ENCODE results near the gene SPINK4.

The SPINK4 gene

GRCh38 chr9:33239921-33240320 is at the start of gene SPINK4:
Gene SPINK4, plus strand, starts transcription at chr9:33240167. Its CDS starts 42 bp downstream, at chr9:33240209.
- DNase-seq (ENCODE audit: low read depth): no peak

GRCh38 chr9:33192493-33193255 is 47.3 kb upstream of the SPINK4 start:
- no peak for DNase-seq (ENCODE audit: low read depth)

GRCh38 chr9:33193818-33194217 is 46.1 kb upstream of the SPINK4 start:
- DNase-seq (ENCODE audit: low read depth): no peak

- no peak for DNase-seq (ENCODE audit: low read depth)
Observed at GRCh38 chr9:33196736-33197135, 43.2 kb upstream of the SPINK4 start.

- no peak for DNase-seq (ENCODE audit: low read depth)
Observed at GRCh38 chr9:33197279-33198152, 42.5 kb upstream of the SPINK4 start.

- no peak for DNase-seq (ENCODE audit: low read depth)
Observed at GRCh38 chr9:33198165-33198564, 41.8 kb upstream of the SPINK4 start.

- no peak for DNase-seq (ENCODE audit: low read depth)
Observed at GRCh38 chr9:33202018-33202417, 37.9 kb upstream of the SPINK4 start.

- DNase-seq (ENCODE audit: low read depth): no peak
Observed at GRCh38 chr9:33202552-33203201, 37.3 kb upstream of the SPINK4 start.

GRCh38 chr9:33209394-33209793 is 30.6 kb upstream of the SPINK4 start:
- no peak for DNase-seq (ENCODE audit: low read depth)

GRCh38 chr9:33210006-33210715 is 29.8 kb upstream of the SPINK4 start:
- DNase-seq (ENCODE audit: low read depth): no peak

GRCh38 chr9:33211695-33212393 is 28.1 kb upstream of the SPINK4 start:
- DNase-seq (ENCODE audit: low read depth): no peak

GRCh38 chr9:33220681-33221567 is 19.0 kb upstream of the SPINK4 start:
- no peak for DNase-seq (ENCODE audit: low read depth)

- DNase-seq (ENCODE audit: low read depth): no peak
Observed at GRCh38 chr9:33221568-33221884, 18.4 kb upstream of the SPINK4 start.

- no peak for DNase-seq (ENCODE audit: low read depth)
Observed at GRCh38 chr9:33222031-33222430, 17.9 kb upstream of the SPINK4 start.

- DNase-seq (ENCODE audit: low read depth): no peak
Observed at GRCh38 chr9:33223696-33224095, 16.3 kb upstream of the SPINK4 start.

GRCh38 chr9:33225319-33226147 is 14.4 kb upstream of the SPINK4 start:
- peak; percentile 51 for DNase-seq (ENCODE audit: low read depth)

- no peak for DNase-seq (ENCODE audit: low read depth)
Observed at GRCh38 chr9:33227008-33227398, 13.0 kb upstream of the SPINK4 start.

- no peak for DNase-seq (ENCODE audit: low read depth)
Observed at GRCh38 chr9:33227741-33228140, 12.2 kb upstream of the SPINK4 start.

- no peak for DNase-seq (ENCODE audit: low read depth)
Observed at GRCh38 chr9:33228606-33229005, 11.4 kb upstream of the SPINK4 start.
